ENCODE data around the gene EGFR. TPM values are rescaled to one million over a fixed set of nuclear protein-coding genes. Genes with fewer than 3 reads are reported as not detected.

EGFR gene
- total and polyA plus RNA-seq, 2 donors (not counting 3 experiments of a cell fraction or from before 2014, with no cell fraction given): 1.5 to 4.1 TPM

DNA sequence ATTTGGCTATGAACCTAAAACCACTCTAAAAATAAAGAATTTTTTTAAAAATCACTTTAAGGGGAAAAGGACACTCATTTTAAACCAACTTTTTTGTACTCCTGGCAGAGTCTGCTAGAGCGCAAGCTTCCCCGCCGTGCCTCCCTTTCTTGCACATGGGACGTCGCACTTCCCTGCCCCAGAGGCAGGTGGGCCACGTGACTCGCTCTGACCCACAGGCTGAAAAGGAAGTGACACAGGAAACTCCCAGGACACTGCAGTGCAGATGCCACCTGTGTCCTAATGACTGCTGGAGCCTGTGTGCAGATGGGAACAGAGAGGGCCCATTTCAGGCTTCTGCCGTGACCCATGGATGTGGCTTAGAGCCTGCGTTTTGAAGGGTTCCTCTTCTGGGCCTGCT lies 204.2 kb downstream of the EGFR start:
- no peak for FAIRE-seq
- dilution Hi-C loops (cut with MboI; ENCODE audit: extremely low pct_ligation_motif_present, low sequenced_read_pairs) (no loop called here), intact Hi-C loops (cut with micrococcal nuclease) (no loop called here)
- H3K9me3 ChIP-seq (replicated peaks; ENCODE audit: control insufficient read depth, insufficient read depth, low read length): no peaks in the 10 kb centered on the region
- CTCF ChIA-PET: interaction anchor here (1.4 kb wide), 1 partner anchor 10 kb away, joined by 3 read pairs; no protein-coding TSS in a partner anchor
- no peak overlapping the region for H3K4me3 ChIP-seq (replicated peaks in 1 of 3; ENCODE audit: insufficient read depth in 1 of 3, low read depth in 1 of 3, low read length in 3 of 3)
- peaks cover 0 to 8% of the 10 kb centered on the region in 2 experiments for H3K27me3 ChIP-seq (ENCODE audit: control insufficient read depth in 2 of 2, insufficient read depth in 2 of 2, low read length in 2 of 2)
- DNase-seq (ENCODE audit: low read depth, low spot score): no peak
- no peak overlapping the region for H3K27ac ChIP-seq (ENCODE audit: insufficient read depth, low read depth, low read length)
- no TSS peak for BruUV-seq (replicated peaks)
- H3K9ac ChIP-seq (replicated peaks; ENCODE audit: extremely low read depth, insufficient read depth, low read length): no peak overlapping the region
- no peaks in the 10 kb centered on the region for H3K9me1 ChIP-seq (replicated peaks; ENCODE audit: control insufficient read depth, extremely low read depth, insufficient read depth, low read length)
- no peak for TF ChIP-seq POLR2A (IDR thresholded peaks at IDR 0.05; ENCODE audit: low read depth, low read length)
- no peak for TF ChIP-seq POLR2AphosphoS5 (IDR thresholded peaks at IDR 0.05; ENCODE audit: insufficient read depth, low read depth, low read length)
- TF ChIP-seq MYC (IDR thresholded peaks at IDR 0.05; ENCODE audit: low read depth, low read length): no peak
- TF ChIP-seq, protein P1, sequence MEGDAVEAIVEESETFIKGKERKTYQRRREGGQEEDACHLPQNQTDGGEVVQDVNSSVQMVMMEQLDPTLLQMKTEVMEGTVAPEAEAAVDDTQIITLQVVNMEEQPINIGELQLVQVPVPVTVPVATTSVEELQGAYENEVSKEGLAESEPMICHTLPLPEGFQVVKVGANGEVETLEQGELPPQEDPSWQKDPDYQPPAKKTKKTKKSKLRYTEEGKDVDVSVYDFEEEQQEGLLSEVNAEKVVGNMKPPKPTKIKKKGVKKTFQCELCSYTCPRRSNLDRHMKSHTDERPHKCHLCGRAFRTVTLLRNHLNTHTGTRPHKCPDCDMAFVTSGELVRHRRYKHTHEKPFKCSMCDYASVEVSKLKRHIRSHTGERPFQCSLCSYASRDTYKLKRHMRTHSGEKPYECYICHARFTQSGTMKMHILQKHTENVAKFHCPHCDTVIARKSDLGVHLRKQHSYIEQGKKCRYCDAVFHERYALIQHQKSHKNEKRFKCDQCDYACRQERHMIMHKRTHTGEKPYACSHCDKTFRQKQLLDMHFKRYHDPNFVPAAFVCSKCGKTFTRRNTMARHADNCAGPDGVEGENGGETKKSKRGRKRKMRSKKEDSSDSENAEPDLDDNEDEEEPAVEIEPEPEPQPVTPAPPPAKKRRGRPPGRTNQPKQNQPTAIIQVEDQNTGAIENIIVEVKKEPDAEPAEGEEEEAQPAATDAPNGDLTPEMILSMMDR (IDR thresholded peaks at IDR 0.05; ENCODE audit: extremely low read depth in 1 of 2, insufficient read depth in 1 of 2, low read depth in 1 of 2, low read length in 2 of 2): no peak
- TF ChIP-seq GATA2 (IDR thresholded peaks at IDR 0.05; ENCODE audit: insufficient read depth, insufficient read length, low read depth, low read length): no peak
- no peak for TF ChIP-seq MAX (IDR thresholded peaks at IDR 0.05; ENCODE audit: insufficient read depth, insufficient read length)
- H3K79me2 ChIP-seq (ENCODE audit: control insufficient read depth, insufficient read depth, low read length): no peaks in the 10 kb centered on the region
- no peak overlapping the region for H2AFZ ChIP-seq (ENCODE audit: low read depth, low read length)
- POLR2A ChIA-PET: no interaction called here
- no peaks in the 10 kb centered on the region for H4K20me1 ChIP-seq (replicated peaks; ENCODE audit: control insufficient read depth, extremely low read depth, insufficient read depth, low read length)
- no peaks in the 10 kb centered on the region for H3K36me3 ChIP-seq (ENCODE audit: control insufficient read depth in 2 of 2, extremely low read depth in 1 of 2, insufficient read depth in 2 of 2, low read length in 2 of 2)
- no peaks in the 10 kb centered on the region for H3K4me1 ChIP-seq (ENCODE audit: control insufficient read depth, extremely low read depth, insufficient read depth, low read length)
- H3K4me2 ChIP-seq (ENCODE audit: insufficient read depth, low read length): no peak overlapping the region

DNA sequence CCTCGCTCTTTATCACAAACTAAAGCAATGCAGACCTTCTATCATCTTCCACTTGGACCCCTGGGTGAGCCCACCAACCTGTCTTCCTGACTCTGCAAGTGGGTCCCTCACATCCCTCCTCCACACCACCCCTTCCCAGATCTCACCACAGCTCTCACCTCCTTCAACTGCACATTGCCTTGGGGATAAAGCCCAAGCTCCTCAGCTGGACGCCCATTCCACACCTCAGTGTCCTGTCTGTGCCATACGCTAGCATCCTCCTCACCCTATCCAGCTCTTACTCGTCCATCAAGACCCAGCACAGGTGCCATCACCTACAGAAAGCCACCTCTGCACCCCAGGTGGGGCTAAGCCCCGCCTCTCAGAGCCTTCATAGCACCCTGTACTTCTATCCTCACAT lies 205.3 kb downstream of the EGFR start:
- no peak for TF ChIP-seq POLR2A (IDR thresholded peaks at IDR 0.05; ENCODE audit: low read depth, low read length)
- no peak for TF ChIP-seq EZH2 (IDR thresholded peaks at IDR 0.05; ENCODE audit: borderline replicate concordance, low read depth, low read length, severe bottlenecking)
- no peak for TF ChIP-seq GATA2 (IDR thresholded peaks at IDR 0.05; ENCODE audit: insufficient read depth, insufficient read length, low read depth, low read length)
- no peak for TF ChIP-seq MAX (IDR thresholded peaks at IDR 0.05; ENCODE audit: insufficient read depth, insufficient read length)
- TF ChIP-seq MYC (IDR thresholded peaks at IDR 0.05; ENCODE audit: low read depth, low read length): no peak
- TF ChIP-seq POLR2AphosphoS5 (IDR thresholded peaks at IDR 0.05; ENCODE audit: insufficient read depth, low read depth, low read length): no peak
- no peak for TF ChIP-seq JUN (IDR thresholded peaks at IDR 0.05; ENCODE audit: borderline replicate concordance, insufficient read depth, insufficient read length, low read depth)
- no peak for TF ChIP-seq FOS (IDR thresholded peaks at IDR 0.05; ENCODE audit: borderline replicate concordance, insufficient read depth, low read length)
- TF ChIP-seq, protein P1 (IDR thresholded peaks at IDR 0.05; ENCODE audit: extremely low read depth in 1 of 2, insufficient read depth in 1 of 2, low read depth in 1 of 2, low read length in 2 of 2): no peak
- H3K4me2 ChIP-seq (ENCODE audit: insufficient read depth, low read length): no peak overlapping the region
- intact Hi-C loops (cut with micrococcal nuclease) (no loop called here), dilution Hi-C loops (cut with MboI; ENCODE audit: extremely low pct_ligation_motif_present, low sequenced_read_pairs) (no loop called here)
- no peaks in the 10 kb centered on the region for H3K79me2 ChIP-seq (ENCODE audit: control insufficient read depth, insufficient read depth, low read length)
- no peak overlapping the region for H2AFZ ChIP-seq (ENCODE audit: low read depth, low read length)
- H3K4me3 ChIP-seq (replicated peaks in 1 of 3; ENCODE audit: insufficient read depth in 1 of 3, low read depth in 1 of 3, low read length in 3 of 3): no peak overlapping the region
- H3K4me1 ChIP-seq (ENCODE audit: control insufficient read depth, extremely low read depth, insufficient read depth, low read length): no peaks in the 10 kb centered on the region
- H3K27ac ChIP-seq (ENCODE audit: insufficient read depth, low read depth, low read length): no peak overlapping the region
- POLR2A ChIA-PET: no interaction called here
- no peak overlapping the region for H3K9ac ChIP-seq (replicated peaks; ENCODE audit: extremely low read depth, insufficient read depth, low read length)
- no peak for DNase-seq (ENCODE audit: low read depth, low spot score)
- FAIRE-seq: no peak
- H3K36me3 ChIP-seq (ENCODE audit: control insufficient read depth in 2 of 2, extremely low read depth in 1 of 2, insufficient read depth in 2 of 2, low read length in 2 of 2): no peaks in the 10 kb centered on the region
- peaks cover 3 to 9% of the 10 kb centered on the region in 2 experiments for H3K27me3 ChIP-seq (ENCODE audit: control insufficient read depth in 2 of 2, insufficient read depth in 2 of 2, low read length in 2 of 2)
- CTCF ChIA-PET: interaction anchor here (1.3 kb wide), 1 partner anchor 436 kb away, joined by 3 read pairs; no protein-coding TSS in a partner anchor
- H3K9me3 ChIP-seq (replicated peaks; ENCODE audit: control insufficient read depth, insufficient read depth, low read length): no peaks in the 10 kb centered on the region
- no TSS peak for BruUV-seq (replicated peaks)
- no peaks in the 10 kb centered on the region for H4K20me1 ChIP-seq (replicated peaks; ENCODE audit: control insufficient read depth, extremely low read depth, insufficient read depth, low read length)
- no peaks in the 10 kb centered on the region for H3K9me1 ChIP-seq (replicated peaks; ENCODE audit: control insufficient read depth, extremely low read depth, insufficient read depth, low read length)

All from endothelial cell of umbilical vein (primary cell).